ENCODE measurements around the gene UBE3B. TPM values are rescaled to one million over a fixed set of nuclear protein-coding genes. Genes with fewer than 3 reads are reported as not detected.

The UBE3B gene
- polyA plus RNA-seq, 3 donors: 14.4 to 25.9 (median 18.2) TPM

GRCh38 chr12:109524466-109525278, 47.2 kb downstream of the UBE3B start:
- H3K9ac ChIP-seq (ENCODE audit: insufficient read depth, low read length, poor library complexity, severe bottlenecking): no peak overlapping the region
- no peaks in the 10 kb centered on the region for H3K79me2 ChIP-seq (ENCODE audit: insufficient read depth, low read length)
- WGBS (ENCODE audit: insufficient coverage): 93% methylated on average over 23 of the region's 26 CpGs
- Mint-ChIP-seq H3K27me3 (ENCODE audit: low read depth in 3 of 3) (peaks cover 0 to 2% (median 0%) of the 10 kb centered on the region in 3 donors), H3K4me1 (no peaks in the 10 kb centered on the region), H3K9me3 (no peaks in the 10 kb centered on the region), H3K4me3 (no peak overlapping the region), H3K27ac (no peak overlapping the region), H3K36me3 (peaks cover 86 to 95% of the 10 kb centered on the region in 2 donors)
- H3K4me2 ChIP-seq (replicated peaks; ENCODE audit: extremely low read depth, low read length, poor library complexity, severe bottlenecking): no peak overlapping the region
- intact Hi-C loops (cut with micrococcal nuclease): no loop called here
- H3K4me3 ChIP-seq (replicated peaks in 1 of 3; ENCODE audit: low read depth in 2 of 3, low read length in 3 of 3): no peak overlapping the region
- TF ChIP-seq CTCF (IDR thresholded peaks at IDR 0.05): no peak
- H3K36me3 ChIP-seq (replicated peaks in 1 of 2; ENCODE audit: control insufficient read depth in 1 of 2, insufficient read depth in 2 of 2, low read length in 2 of 2): peaks cover 72 to 100% of the 10 kb centered on the region in 2 donors
- no peaks in the 10 kb centered on the region for H4K20me1 ChIP-seq (ENCODE audit: insufficient read depth, low read length)
- no peaks in the 10 kb centered on the region for H3K4me1 ChIP-seq (ENCODE audit: control insufficient read depth in 1 of 2, insufficient read depth in 2 of 2, low read length in 2 of 2)
- no peak for DNase-seq
- H2AFZ ChIP-seq (ENCODE audit: insufficient read depth, low read depth, low read length, poor library complexity, severe bottlenecking): no peak overlapping the region
- no peak overlapping the region for H3K27ac ChIP-seq (ENCODE audit: low read depth in 1 of 2, low read length in 2 of 2)
- no peaks in the 10 kb centered on the region for H3K9me3 ChIP-seq (replicated peaks in 1 of 2; ENCODE audit: control insufficient read depth in 1 of 2, insufficient read depth in 1 of 2, low read length in 2 of 2)
- no peaks in the 10 kb centered on the region for H3K27me3 ChIP-seq (ENCODE audit: control insufficient read depth in 2 of 2, insufficient read depth in 2 of 2, low read length in 2 of 2)

DNA sequence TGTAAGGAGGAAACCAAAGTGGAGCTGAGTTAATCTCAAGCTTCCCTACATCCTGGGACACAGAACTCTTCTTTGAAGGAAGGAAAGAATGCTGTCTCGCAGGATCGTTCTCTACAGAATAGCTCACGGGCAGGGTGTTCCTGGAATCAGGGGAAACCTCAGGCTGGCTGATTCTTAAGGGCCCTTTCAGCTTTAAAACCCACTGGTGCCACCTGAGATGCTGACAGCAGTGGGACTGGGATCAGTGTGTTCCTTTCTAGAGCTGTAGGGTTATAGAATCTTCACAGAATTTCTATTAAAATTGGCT, 47.8 kb downstream of the UBE3B start:
- H3K9me3 Mint-ChIP-seq: no peaks in the 10 kb centered on the region
- Histone ChIP-seq H3K4me3 (replicated peaks in 1 of 3; ENCODE audit: low read depth in 2 of 3, low read length in 3 of 3) (no peak overlapping the region), H3K36me3 (replicated peaks in 1 of 2; ENCODE audit: control insufficient read depth in 1 of 2, insufficient read depth in 2 of 2, low read length in 2 of 2) (peaks cover 72 to 100% of the 10 kb centered on the region in 2 donors), H3K79me2 (ENCODE audit: insufficient read depth, low read length) (no peaks in the 10 kb centered on the region), H3K9ac (ENCODE audit: insufficient read depth, low read length, poor library complexity, severe bottlenecking) (no peak overlapping the region), H2AFZ (ENCODE audit: insufficient read depth, low read depth, low read length, poor library complexity, severe bottlenecking) (no peak overlapping the region), H3K4me2 (replicated peaks; ENCODE audit: extremely low read depth, low read length, poor library complexity, severe bottlenecking) (no peak overlapping the region), H3K27ac (ENCODE audit: low read depth in 1 of 2, low read length in 2 of 2) (no peak overlapping the region), H3K4me1 (ENCODE audit: control insufficient read depth in 1 of 2, insufficient read depth in 2 of 2, low read length in 2 of 2) (no peaks in the 10 kb centered on the region), H4K20me1 (ENCODE audit: insufficient read depth, low read length) (no peaks in the 10 kb centered on the region), H3K27me3 (ENCODE audit: control insufficient read depth in 2 of 2, insufficient read depth in 2 of 2, low read length in 2 of 2) (no peaks in the 10 kb centered on the region), H3K9me3 (replicated peaks in 1 of 2; ENCODE audit: control insufficient read depth in 1 of 2, insufficient read depth in 1 of 2, low read length in 2 of 2) (no peaks in the 10 kb centered on the region)
- peaks cover 0 to 2% (median 0%) of the 10 kb centered on the region in 3 donors for H3K27me3 Mint-ChIP-seq (ENCODE audit: low read depth in 3 of 3)
- 100% methylated on average over 2 of the region's 3 CpGs for WGBS (ENCODE audit: insufficient coverage)
- TF ChIP-seq CTCF (IDR thresholded peaks at IDR 0.05): no peak
- no peak overlapping the region for H3K4me3 Mint-ChIP-seq
- intact Hi-C loops (cut with micrococcal nuclease): no loop called here
- H3K4me1 Mint-ChIP-seq: no peaks in the 10 kb centered on the region
- peaks cover 86 to 95% of the 10 kb centered on the region in 2 donors for H3K36me3 Mint-ChIP-seq
- no peak for DNase-seq
- no peak overlapping the region for H3K27ac Mint-ChIP-seq

Measured in CD14-positive monocyte (primary cell).